Measurements from ENCODE around the gene ITGB3.

The ITGB3 gene

DNA sequence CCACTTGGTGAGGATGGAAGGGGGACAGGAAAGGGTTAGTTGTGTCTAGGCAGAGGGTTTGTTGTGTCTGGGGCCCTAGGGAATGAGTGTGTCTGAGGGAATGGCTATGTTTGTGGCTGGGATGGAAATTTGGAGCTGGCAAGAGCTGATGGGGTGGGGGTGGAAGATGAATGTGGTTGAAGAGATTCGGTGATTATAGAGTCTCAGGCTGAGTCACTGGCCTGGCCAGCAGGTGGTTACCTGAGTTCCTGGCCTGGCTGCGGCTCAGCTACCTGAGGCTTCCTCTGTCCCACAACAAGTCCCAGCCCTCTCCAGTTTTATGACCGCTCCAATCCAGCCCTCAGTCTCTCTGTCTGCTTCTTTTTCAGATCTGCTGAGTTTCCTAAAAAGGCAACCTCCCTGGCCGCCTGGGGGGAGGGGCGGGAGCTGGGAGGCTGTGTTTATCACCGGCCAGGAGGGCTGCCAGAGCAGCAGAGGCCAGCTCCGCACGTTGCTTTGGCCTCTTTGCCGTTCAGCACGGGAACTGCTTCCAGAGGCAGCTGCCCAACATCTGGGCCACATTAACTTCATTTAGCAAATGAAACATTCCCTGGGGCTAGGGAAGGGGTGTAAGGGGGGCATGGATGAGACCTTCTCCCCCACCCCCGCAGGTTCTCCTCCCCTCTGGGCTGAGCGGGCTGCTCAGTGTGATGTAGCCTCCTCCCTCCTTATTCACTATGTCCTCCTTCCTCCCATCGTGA is 21.8 kb downstream of the ITGB3 start:
- DNase-seq (ENCODE audit: extremely low read depth, low read depth) = peak; percentile 94
- TF ChIP-seq CTCF (IDR thresholded peaks at IDR 0.05; ENCODE audit: low read depth, low read length, missing control alignments) = no peak
- H3K4me3 ChIP-seq (replicated peaks; ENCODE audit: low read depth, low read length) = peak overlapping the region; percentile 5; the same call in 1 of the 2 replicates

DNA sequence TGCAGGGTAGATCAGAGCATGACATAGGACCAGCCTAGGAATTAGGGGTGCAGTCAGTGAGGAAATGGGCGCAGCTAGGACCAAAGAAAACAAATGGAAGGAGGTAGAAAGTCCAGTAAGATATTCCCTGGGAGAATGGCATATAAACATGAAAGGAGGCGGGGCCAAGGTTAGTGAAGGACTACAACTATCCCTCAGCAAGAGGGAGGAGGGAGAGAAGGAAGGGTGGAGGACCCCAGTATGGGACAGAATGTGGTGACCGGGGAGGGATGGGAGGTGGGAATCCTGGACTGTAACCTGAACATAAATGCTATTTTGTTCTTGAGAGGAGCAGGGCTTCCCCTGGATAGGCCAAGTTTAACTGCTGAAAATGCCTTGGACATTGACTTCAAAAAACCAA is 22.8 kb downstream of the ITGB3 start:
- TF ChIP-seq CTCF (IDR thresholded peaks at IDR 0.05; ENCODE audit: low read depth, low read length, missing control alignments) = no peak

DNA sequence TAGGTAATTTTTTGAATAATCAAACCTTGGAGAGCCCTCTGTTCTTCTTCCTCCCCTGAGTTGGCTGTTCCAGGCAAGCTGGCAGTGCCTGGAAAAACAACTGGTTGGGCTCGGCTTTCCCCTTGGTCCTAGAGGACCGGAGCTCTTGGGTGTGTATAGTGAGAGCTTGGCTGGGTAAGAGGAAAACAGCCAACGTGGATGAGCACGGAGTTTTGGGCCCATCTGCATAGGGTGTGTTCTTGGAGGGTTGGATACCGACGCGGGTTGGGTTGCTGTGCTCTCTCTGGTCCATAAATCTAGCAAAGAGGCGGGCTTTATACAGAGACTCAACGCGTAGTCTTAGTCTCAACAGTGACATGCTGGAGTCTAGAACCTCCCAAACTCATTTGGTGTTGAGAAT is 23.2 kb downstream of the ITGB3 start:
- H3K4me3 ChIP-seq (replicated peaks; ENCODE audit: low read depth, low read length) = no peak overlapping the region
- no peak for TF ChIP-seq CTCF (IDR thresholded peaks at IDR 0.05; ENCODE audit: low read depth, low read length, missing control alignments)
- peak; percentile 56 for DNase-seq (ENCODE audit: extremely low read depth, low read depth)

More for the DNA sequence above, 22.8 kb downstream of the ITGB3 start:
- no peak for DNase-seq (ENCODE audit: extremely low read depth, low read depth)
- no peak overlapping the region for H3K4me3 ChIP-seq (replicated peaks; ENCODE audit: low read depth, low read length)

- no peak for DNase-seq (ENCODE audit: extremely low read depth, low read depth)
- H3K4me3 ChIP-seq (replicated peaks; ENCODE audit: low read depth, low read length) = no peak overlapping the region
- no peak for TF ChIP-seq CTCF (IDR thresholded peaks at IDR 0.05; ENCODE audit: low read depth, low read length, missing control alignments)
Measured at GRCh38 chr17:47277921-47278320, 24.3 kb downstream of the ITGB3 start.

GRCh38 chr17:47278561-47278960 is 24.9 kb downstream of the ITGB3 start:
- DNase-seq (ENCODE audit: extremely low read depth, low read depth) = no peak
- H3K4me3 ChIP-seq (replicated peaks; ENCODE audit: low read depth, low read length) = no peak overlapping the region
- TF ChIP-seq CTCF (IDR thresholded peaks at IDR 0.05; ENCODE audit: low read depth, low read length, missing control alignments) = no peak

- peak; percentile 87 for DNase-seq (ENCODE audit: extremely low read depth, low read depth)
- H3K4me3 ChIP-seq (replicated peaks; ENCODE audit: low read depth, low read length) = no peak overlapping the region
- no peak for TF ChIP-seq CTCF (IDR thresholded peaks at IDR 0.05; ENCODE audit: low read depth, low read length, missing control alignments)
Measured at GRCh38 chr17:47279062-47279801, 25.6 kb downstream of the ITGB3 start.

Measured in HFF-Myc (cell line).